Endometrial microvascular endothelial cells (primary cell): ENCODE results near the gene ZNF407. TPM values are rescaled to one million over a fixed set of nuclear protein-coding genes. Genes with fewer than 3 reads are reported as not detected.

ENCODE experiments used
- in situ Hi-C: cut with HindIII; loops from 2 replicates; pipeline ENCODE4 v1.10.0; 2017; ENCODE audit warnings: low sequenced_read_pairs, low pct_unique_long_range_greater_than_20kb; ENCODE audit errors: inconsistent ontology term
- total RNA-seq: library from RNA; depleted of rRNA; stranded (reverse); fragments of >200 nt; gene quantifications from one replicate; pipeline ENCODE4 v1.2.3, GENCODE V29; 2015; ENCODE audit errors: inconsistent ontology term

Gene ZNF407
- total RNA-seq, 1 donor from 2014 or later: 8.7 TPM

GRCh38 chr18:74745633-74746403 is 148.1 kb downstream of the ZNF407 start:
- in situ Hi-C loops: no loop called here

DNA sequence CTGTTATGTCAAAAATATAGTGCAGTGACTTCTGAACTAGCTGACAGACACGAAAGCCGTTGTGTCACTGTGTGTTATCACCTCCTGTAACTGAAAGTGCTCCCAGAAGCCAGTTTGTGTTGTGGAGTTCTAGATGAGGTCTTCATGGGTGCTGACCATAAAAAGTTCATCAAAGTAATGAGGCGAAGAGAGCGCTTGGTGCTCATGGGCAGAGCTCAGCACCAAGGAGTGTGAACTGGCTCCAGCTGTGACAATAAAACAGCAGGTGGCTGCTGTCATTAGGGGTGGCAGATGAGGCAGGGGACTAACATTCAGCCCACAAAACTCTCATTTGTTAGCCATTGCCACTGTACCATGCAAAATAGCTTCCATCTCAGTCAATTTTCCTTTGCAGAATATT is 151.1 kb downstream of the ZNF407 start:
- in situ Hi-C loops: no loop called here

- in situ Hi-C loops: no loop called here
Measured at GRCh38 chr18:74758995-74759394, 161.3 kb downstream of the ZNF407 start.

DNA sequence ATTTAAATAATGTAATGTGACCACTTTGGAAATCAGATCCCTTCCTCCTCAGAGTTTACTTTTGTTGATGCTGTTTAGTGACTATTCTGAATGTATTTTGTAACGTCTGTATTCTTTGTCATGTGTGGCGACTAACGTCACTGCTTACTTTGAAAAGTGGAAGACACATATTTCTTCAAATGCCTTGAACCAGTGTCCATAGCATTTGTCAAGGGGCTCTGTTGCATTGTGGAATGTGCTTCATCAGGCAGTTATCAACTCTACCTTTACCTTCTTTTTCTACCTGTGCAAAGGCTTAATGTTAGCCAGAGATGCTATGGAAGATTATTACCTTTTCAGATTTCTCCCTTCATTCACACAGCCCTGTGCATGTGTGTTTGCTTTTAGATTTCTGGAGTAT is 162.4 kb downstream of the ZNF407 start:
- in situ Hi-C loops: no loop called here

DNA sequence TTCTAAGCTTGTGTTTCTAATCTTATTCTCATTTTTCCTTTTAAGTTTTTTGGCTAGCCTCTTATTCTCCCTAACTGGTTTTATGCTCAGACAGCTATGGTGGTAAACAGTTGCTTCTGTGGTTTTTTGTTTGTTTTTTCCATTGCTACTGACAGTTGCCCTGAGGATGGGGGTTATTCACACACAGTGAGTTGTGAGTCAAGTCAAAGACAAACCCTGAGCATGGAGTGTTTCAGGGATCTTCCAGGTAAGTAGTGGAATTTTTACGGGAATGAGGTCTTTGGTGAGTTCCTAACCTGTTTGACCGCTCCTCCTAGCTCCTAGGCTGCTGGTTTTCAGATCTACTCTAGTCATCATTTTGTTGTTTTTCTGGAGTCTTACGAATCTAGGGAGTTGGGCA is 162.8 kb downstream of the ZNF407 start:
- in situ Hi-C loops: no loop called here

- in situ Hi-C loops: no loop called here
Measured at GRCh38 chr18:74766251-74766650, 168.6 kb downstream of the ZNF407 start.

DNA sequence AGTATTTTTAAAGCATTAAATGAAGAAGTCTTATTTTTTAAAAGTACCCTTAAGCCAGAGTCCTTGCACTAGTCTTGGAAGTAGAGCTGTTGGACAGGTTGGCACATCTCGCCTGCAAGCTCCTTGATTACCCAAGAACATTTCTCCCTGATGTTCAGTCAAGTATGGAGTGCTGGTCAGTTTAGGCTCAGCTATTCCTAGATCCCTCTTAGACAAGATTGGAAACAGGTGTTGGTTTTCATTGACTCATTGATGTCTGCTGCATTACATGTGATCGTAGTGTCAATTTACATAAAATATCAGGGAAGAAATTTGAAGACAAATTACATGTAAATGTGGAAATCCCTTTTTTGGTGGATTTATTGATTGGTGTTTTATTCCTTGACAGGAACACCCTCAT is 170.4 kb downstream of the ZNF407 start:
- in situ Hi-C loops: no loop called here

DNA sequence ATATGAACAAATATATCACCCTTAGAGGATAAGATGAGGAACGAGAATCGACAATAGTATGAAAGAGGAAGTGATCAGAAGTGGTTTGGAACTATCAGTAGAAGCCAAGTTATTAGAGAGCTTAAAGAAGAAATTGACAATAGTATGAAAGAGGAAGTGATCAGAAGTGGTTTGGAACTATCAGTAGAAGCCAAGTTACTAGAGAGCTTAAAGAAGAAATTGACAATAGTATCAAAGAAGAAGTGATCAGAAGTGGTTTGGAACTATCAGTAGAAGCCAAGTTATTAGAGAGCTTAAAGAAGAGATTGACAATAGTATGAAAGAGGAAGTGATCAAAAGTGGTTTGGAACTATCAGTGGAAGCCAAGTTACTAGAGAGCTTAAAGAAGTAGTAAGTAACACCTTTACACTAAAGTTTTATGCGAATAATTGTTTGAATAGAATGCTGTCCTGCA is 175.5 kb downstream of the ZNF407 start:
- in situ Hi-C loops: no loop called here

GRCh38 chr18:74774486-74774885 is 176.8 kb downstream of the ZNF407 start:
- in situ Hi-C loops: no loop called here

- in situ Hi-C loops: no loop called here
Measured at GRCh38 chr18:74775239-74775638, 177.6 kb downstream of the ZNF407 start.

DNA sequence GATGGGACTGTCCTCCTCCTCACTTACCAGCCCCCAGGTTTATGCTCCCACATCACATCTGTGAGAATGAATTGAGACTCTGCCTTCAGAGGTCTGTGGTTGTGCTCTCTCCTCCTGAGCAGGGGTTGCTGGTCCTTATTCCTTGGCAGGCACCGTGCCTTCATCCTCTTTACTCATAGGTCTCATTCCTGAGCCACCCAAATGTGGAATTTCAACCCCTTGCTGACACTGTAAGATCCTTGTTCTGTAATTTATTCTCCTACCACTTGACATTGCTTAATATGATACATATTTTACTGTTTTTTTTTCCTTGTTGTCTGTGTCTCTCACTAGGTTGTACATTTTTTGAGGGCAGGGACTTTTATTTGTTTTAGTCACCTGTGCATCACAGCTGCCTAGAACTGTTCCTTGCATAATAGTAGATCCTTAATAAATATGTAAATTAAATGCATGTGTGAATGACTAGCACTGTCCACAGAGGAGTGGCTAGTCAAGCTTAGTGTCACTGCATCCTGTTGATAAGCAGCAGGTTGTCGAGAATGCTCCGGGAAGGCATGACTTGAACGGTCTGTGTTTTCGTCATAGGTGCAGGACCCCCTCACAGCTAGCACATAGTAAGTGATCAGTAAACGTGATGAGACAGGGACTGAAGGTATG is 180.6 kb downstream of the ZNF407 start:
- in situ Hi-C loops: no loop called here

- in situ Hi-C loops: no loop called here
Measured at GRCh38 chr18:74784752-74785151, 187.1 kb downstream of the ZNF407 start.

DNA sequence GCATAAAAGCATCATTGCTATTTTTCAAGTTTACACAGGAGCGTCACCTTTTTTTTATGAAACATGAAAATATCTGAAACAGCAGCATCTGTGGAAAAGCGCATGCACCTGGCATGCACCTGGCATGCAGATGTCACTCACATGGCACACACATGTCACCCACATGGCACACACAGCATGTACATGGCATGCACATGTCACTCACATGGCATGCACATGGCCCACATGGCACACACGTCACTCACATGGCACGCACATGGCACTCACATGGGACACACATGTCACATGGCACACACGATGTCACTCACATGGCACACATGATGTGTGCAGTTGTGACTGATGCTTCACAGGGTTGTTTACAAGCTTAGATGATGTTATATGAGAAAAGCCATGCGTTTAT is 188.0 kb downstream of the ZNF407 start:
- in situ Hi-C loops: no loop called here

- in situ Hi-C loops: no loop called here
Measured at GRCh38 chr18:74788657-74789056, 191.0 kb downstream of the ZNF407 start.

DNA sequence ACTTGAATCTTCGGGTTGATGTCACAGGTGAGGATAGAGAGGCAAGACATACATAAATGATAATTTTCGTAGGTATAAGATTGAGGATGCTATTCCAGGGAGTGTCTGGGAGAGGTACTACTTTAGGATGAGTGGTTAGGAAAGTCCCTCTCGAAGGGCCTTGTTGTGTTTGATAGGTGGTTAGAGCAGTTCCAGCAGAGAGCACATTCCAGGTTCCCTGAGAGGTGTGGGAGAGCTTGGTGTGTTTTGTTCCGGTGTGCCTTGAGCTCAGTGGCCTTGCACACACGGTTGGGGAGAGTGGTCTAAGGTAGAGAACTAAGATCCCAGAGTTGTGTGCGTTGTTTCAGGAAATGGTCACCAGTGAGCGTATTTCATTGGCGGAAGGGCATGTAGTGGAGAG is 191.4 kb downstream of the ZNF407 start:
- in situ Hi-C loops: no loop called here

DNA sequence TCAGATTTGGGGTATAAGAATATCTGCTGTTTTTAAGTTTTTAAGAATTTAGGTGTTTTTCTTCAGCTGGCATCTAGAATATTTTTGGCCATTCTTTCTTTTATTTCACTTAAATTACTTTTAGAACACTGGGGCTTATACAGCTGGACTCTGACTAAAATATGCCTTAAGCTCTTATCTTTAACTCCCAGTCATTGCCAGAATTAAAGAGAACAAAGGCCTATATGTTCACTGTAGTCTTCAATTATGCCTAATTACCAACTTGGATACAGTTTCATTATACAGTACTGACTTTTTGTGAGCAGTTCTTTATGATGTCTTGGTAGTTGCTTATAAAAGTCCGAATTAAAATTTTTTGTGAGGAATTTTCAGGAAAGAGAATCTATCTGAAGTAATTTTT is 192.8 kb downstream of the ZNF407 start:
- in situ Hi-C loops: no loop called here

GRCh38 chr18:74791501-74792194 is 194.0 kb downstream of the ZNF407 start:
- in situ Hi-C loops: no loop called here

DNA sequence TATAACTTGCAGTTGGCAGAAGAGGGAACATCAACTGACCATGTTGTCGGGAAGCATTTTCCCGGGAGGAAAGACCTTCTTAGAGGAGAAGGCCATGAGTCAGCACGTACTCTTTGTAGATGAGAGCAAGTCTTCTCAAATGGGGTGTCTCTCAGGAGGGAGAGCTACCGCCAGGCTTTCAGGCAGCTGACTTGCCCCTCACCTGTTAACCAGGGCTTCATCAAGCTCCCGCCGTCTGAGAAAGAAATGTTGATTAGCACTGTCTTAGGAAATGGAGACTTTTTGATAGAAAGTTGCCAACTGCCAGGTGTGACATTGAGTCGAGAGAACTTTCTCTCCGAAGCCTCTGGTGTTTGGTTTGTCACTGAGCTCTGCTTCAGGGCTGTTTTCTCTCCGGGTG is 196.1 kb downstream of the ZNF407 start:
- in situ Hi-C loops: no loop called here

GRCh38 chr18:74795751-74796150 is 198.1 kb downstream of the ZNF407 start:
- in situ Hi-C loops: no loop called here

GRCh38 chr18:74796211-74796610 is 198.5 kb downstream of the ZNF407 start:
- in situ Hi-C loops: no loop called here
